Fibroblast of lung (primary cell): Measurements from ENCODE around the gene RAMAC. TPM values are rescaled to one million over a fixed set of nuclear protein-coding genes. Genes with fewer than 3 reads are reported as not detected.
A peak's percentile ranks its signal among the peaks of the same experiment; 100 is the strongest.

Experiments
- DNase-seq, 2 donors: peaks; one replicate each; pipeline versions ENCODE4 v3.0.0 to v3.0.0-alpha.2; 2010; ENCODE audit warnings: low read depth in 2 of 2
- H2AFZ ChIP-seq: 2 replicates; pipeline ENCODE4 v1.5.1; 2012; ENCODE audit warnings: low read length, control low read depth, inconsistent platforms
- H3K27ac ChIP-seq: 2 replicates; pipeline ENCODE4 v1.5.1; 2011; ENCODE audit warnings: low read length, control low read depth; ENCODE audit not compliant: insufficient read depth
- H3K27me3 ChIP-seq: 2 replicates; pipeline ENCODE4 v1.5.1; 2011; ENCODE audit warnings: mild to moderate bottlenecking, low read length; ENCODE audit not compliant: control insufficient read depth, insufficient read depth
- H3K36me3 ChIP-seq: 2 replicates; pipeline ENCODE4 v1.5.1; 2011; ENCODE audit warnings: low read length; ENCODE audit not compliant: control insufficient read depth, insufficient read depth
- H3K4me1 ChIP-seq: 2 replicates; pipeline ENCODE4 v1.5.1; 2011; ENCODE audit warnings: low read length; ENCODE audit not compliant: control insufficient read depth, insufficient read depth; ENCODE audit errors: extremely low read depth
- H3K4me2 ChIP-seq: 2 replicates; pipeline ENCODE4 v1.5.1; 2011; ENCODE audit warnings: low read length, control low read depth; ENCODE audit not compliant: insufficient read depth; ENCODE audit errors: extremely low read depth
- H3K4me3 ChIP-seq, 4 experiments: fragments of 200-600 bp in 1 of 4; sonication (generic) in 1 of 4; replicated peaks in 1 of 4; 2 replicates each; pipeline ENCODE4 v1.5.1; 2011 to 2016; ENCODE audit warnings: low read length in 4 of 4, low read depth in 3 of 4, mild to moderate bottlenecking in 3 of 4, control low read depth in 2 of 4, inconsistent platforms in 1 of 4, mixed read lengths in 1 of 4; ENCODE audit not compliant: insufficient read depth in 1 of 4; ENCODE audit errors: control extremely low read depth in 1 of 4
- H3K79me2 ChIP-seq: 2 replicates; pipeline ENCODE4 v1.5.1; 2012; ENCODE audit warnings: mild to moderate bottlenecking, low read length, inconsistent platforms; ENCODE audit not compliant: control insufficient read depth, insufficient read depth
- H3K9ac ChIP-seq: 2 replicates; pipeline ENCODE4 v1.5.1; 2011; ENCODE audit warnings: mild to moderate bottlenecking, low read length, control low read depth; ENCODE audit not compliant: insufficient read depth
- H3K9me3 ChIP-seq: 2 replicates; pipeline ENCODE4 v1.5.1; 2012; ENCODE audit warnings: low read depth, low read length; ENCODE audit not compliant: control insufficient read depth, insufficient read depth
- H4K20me1 ChIP-seq: 2 replicates; pipeline ENCODE4 v1.5.1; 2011; ENCODE audit warnings: low read length; ENCODE audit not compliant: control insufficient read depth, insufficient read depth; ENCODE audit errors: extremely low read depth
- EZH2 ChIP-seq: IDR thresholded peaks from 2 replicates; pipeline ENCODE4 v1.5.1; 2012; ENCODE audit warnings: low read length, control low read depth, mild to moderate bottlenecking; ENCODE audit errors: missing control alignments
- polyA plus RNA-seq, 2 donors: library from polyadenylated mRNA; depleted of rRNA in 1 of 2; stranded (reverse) in 1 of 2; unstranded in 1 of 2; fragments of >200 nt; gene quantifications; 2 replicates each; pipeline ENCODE4 v1.2.1, GENCODE V29; 2011 to 2012; ENCODE audit warnings: missing spikeins in 1 of 2
- total RNA-seq: library from RNA; depleted of rRNA; stranded (reverse); fragments of >200 nt; gene quantifications from 2 replicates; pipeline ENCODE4 v1.2.1, GENCODE V29; 2014
- TF ChIP-seq, protein P1 (sequence below), 2 donors: IDR thresholded peaks in 1 of 2; conservative IDR thresholded peaks in 1 of 2; 1 replicate in 1 of 2; 2 replicates in 1 of 2; pipeline ENCODE4 v1.5.1; 2011 to 2012; ENCODE audit warnings: low read length in 2 of 2, control low read depth in 1 of 2, inconsistent platforms in 1 of 2, low read depth in 1 of 2, mild to moderate bottlenecking in 1 of 2

Gene RAMAC
- total and polyA plus RNA-seq, 2 donors (not counting 1 experiment from before 2014, with no cell fraction given): 26.6 to 34.3 TPM

DNA sequence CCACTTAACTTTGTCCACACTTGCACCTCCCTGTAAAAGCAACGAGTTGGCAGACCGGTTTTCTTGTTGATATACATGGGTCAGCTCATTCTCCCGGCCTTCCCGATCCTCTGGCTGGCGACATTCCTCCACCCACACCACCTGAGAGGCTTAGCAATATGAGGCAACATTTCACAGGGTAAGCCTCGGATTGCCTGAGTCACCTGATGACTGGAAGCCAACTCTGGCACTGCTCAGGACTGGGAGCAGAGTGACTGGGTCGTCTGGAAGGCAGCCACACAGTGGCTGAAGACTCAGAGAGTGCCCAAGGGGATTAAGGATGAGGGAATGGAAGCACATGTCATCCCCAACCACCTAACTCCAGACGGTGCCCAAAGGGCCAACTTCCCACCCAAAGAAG lies 43.3 kb upstream of the RAMAC start:
- peak in 1 of 2 donors; percentile 77 for DNase-seq
- H3K4me1 ChIP-seq: no peaks in the 10 kb centered on the region
- no peak overlapping the region for H3K9ac ChIP-seq
- no peak overlapping the region for H3K27ac ChIP-seq
- no peaks in the 10 kb centered on the region for H4K20me1 ChIP-seq
- H3K9me3 ChIP-seq: no peaks in the 10 kb centered on the region
- no peaks in the 10 kb centered on the region for H3K27me3 ChIP-seq
- H3K36me3 ChIP-seq: no peaks in the 10 kb centered on the region
- H3K4me2 ChIP-seq: no peak overlapping the region
- TF ChIP-seq, protein P1, sequence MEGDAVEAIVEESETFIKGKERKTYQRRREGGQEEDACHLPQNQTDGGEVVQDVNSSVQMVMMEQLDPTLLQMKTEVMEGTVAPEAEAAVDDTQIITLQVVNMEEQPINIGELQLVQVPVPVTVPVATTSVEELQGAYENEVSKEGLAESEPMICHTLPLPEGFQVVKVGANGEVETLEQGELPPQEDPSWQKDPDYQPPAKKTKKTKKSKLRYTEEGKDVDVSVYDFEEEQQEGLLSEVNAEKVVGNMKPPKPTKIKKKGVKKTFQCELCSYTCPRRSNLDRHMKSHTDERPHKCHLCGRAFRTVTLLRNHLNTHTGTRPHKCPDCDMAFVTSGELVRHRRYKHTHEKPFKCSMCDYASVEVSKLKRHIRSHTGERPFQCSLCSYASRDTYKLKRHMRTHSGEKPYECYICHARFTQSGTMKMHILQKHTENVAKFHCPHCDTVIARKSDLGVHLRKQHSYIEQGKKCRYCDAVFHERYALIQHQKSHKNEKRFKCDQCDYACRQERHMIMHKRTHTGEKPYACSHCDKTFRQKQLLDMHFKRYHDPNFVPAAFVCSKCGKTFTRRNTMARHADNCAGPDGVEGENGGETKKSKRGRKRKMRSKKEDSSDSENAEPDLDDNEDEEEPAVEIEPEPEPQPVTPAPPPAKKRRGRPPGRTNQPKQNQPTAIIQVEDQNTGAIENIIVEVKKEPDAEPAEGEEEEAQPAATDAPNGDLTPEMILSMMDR (conservative IDR thresholded peaks at IDR 0.05 in 1 of 2, IDR thresholded peaks at IDR 0.05 in 1 of 2; ENCODE audit: low read depth in 1 of 2, low read length in 2 of 2): no peak
- no peak for TF ChIP-seq EZH2
- H2AFZ ChIP-seq: no peak overlapping the region
- no peak overlapping the region for H3K4me3 ChIP-seq
- no peaks in the 10 kb centered on the region for H3K79me2 ChIP-seq

DNA sequence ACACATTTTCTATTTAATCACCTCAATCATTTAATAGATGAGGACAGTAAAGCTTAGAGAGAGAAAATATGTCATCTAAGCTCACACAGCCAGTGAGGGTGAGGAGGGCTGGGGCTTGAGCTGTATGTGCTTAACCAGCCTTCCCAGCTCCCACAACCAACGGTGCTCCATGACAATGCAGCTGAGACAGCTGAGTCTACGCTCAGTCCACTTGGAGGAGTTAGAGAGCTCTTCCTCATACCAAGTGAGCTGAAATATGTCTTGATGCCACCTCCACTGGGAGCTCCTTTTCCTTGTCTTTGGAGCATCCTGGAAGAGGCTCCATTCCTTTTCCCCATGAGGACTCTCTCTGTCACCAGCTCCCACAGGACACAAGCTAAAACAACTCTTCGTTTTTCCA lies 42.8 kb upstream of the RAMAC start:
- Histone ChIP-seq H4K20me1 (no peaks in the 10 kb centered on the region), H3K4me3 (no peak overlapping the region), H3K79me2 (no peaks in the 10 kb centered on the region), H3K4me1 (no peaks in the 10 kb centered on the region), H3K4me2 (no peak overlapping the region), H3K27ac (no peak overlapping the region), H3K27me3 (no peaks in the 10 kb centered on the region), H3K9me3 (no peaks in the 10 kb centered on the region), H3K9ac (no peak overlapping the region), H3K36me3 (no peaks in the 10 kb centered on the region), H2AFZ (no peak overlapping the region)
- no peak for TF ChIP-seq EZH2
- TF ChIP-seq, protein P1 (conservative IDR thresholded peaks at IDR 0.05 in 1 of 2, IDR thresholded peaks at IDR 0.05 in 1 of 2; ENCODE audit: low read depth in 1 of 2, low read length in 2 of 2): no peak
- no peak for DNase-seq

DNA sequence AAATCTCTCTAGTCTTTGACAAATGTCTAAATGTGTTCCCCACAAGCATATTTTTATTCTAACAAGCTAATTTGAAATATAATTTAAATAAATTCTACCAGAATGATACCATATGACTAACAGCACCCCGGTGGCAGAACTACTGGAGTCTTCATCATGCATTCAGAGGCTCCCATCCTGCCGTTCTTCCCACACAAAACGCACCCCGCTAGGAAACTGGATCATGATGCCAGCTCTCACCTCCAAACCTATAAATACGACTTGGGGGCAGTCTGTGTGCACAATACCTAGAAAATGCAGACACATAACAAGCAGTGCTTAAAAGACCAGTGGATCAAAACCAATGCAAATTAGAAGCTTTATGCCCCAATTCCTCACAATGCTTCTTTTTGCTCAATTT lies 42.0 kb upstream of the RAMAC start:
- Histone ChIP-seq H3K27ac (no peak overlapping the region), H3K9ac (no peak overlapping the region), H3K4me2 (no peak overlapping the region), H3K9me3 (no peaks in the 10 kb centered on the region), H2AFZ (no peak overlapping the region), H3K27me3 (peaks cover under 1% of the 10 kb centered on the region), H3K36me3 (no peaks in the 10 kb centered on the region), H3K4me3 (no peak overlapping the region), H3K4me1 (no peaks in the 10 kb centered on the region), H3K79me2 (no peaks in the 10 kb centered on the region), H4K20me1 (no peaks in the 10 kb centered on the region)
- TF ChIP-seq EZH2: no peak
- no peak for DNase-seq
